ENCODE measurements around the gene NRSN1. TPM values are rescaled to one million over a fixed set of nuclear protein-coding genes. Genes with fewer than 3 reads are reported as not detected.

The NRSN1 gene
- total and polyA plus RNA-seq, 2 donors (not counting 1 experiment from before 2014, with no cell fraction given) = not detected

GRCh38 chr6:24093381-24093780, 32.6 kb upstream of the NRSN1 start:
- Mint-ChIP-seq H3K4me3 (no peak overlapping the region), H3K27ac (no peak overlapping the region), H3K4me1 (no peaks in the 10 kb centered on the region), H3K9me3 (ENCODE audit: insufficient read depth) (no peaks in the 10 kb centered on the region), H3K27me3 (no peaks in the 10 kb centered on the region)
- Histone ChIP-seq H3K9ac (ENCODE audit: low read length) (no peak overlapping the region), H3K4me2 (replicated peaks; ENCODE audit: low read depth, low read length, poor library complexity, severe bottlenecking) (no peak overlapping the region), H2AFZ (ENCODE audit: insufficient read depth, low read depth, low read length, poor library complexity, severe bottlenecking) (no peak overlapping the region), H3K4me3 (ENCODE audit: control extremely low read depth in 1 of 5, extremely low read depth in 1 of 5, insufficient read depth in 1 of 5, low read depth in 2 of 5, low read length in 4 of 5) (no peak overlapping the region), H3K36me3 (replicated peaks in 1 of 2; ENCODE audit: control extremely low read depth in 1 of 2, control insufficient read depth in 1 of 2, extremely low read depth in 1 of 2, insufficient read depth in 2 of 2, low read length in 1 of 2) (no peaks in the 10 kb centered on the region), H4K20me1 (ENCODE audit: control insufficient read depth, insufficient read depth, low read length, poor library complexity, severe bottlenecking) (no peaks in the 10 kb centered on the region), H3K4me1 (ENCODE audit: control insufficient read depth in 2 of 2, insufficient read depth in 2 of 2, low read length in 2 of 2) (no peaks in the 10 kb centered on the region), H3K9me3 (ENCODE audit: control extremely low read depth in 1 of 3, control insufficient read depth in 2 of 3, insufficient read depth in 1 of 3, low read length in 2 of 3) (no peaks in the 10 kb centered on the region), H3K27me3 (replicated peaks in 1 of 4; ENCODE audit: control extremely low read depth in 1 of 4, control insufficient read depth in 3 of 4, insufficient read depth in 4 of 4, low read length in 3 of 4) (no peaks in the 10 kb centered on the region), H3K79me2 (ENCODE audit: control insufficient read depth, insufficient read depth, low read length) (no peaks in the 10 kb centered on the region), H3K27ac (ENCODE audit: low read length in 2 of 2) (no peak overlapping the region)
- TF ChIP-seq EZH2 (IDR thresholded peaks at IDR 0.05; ENCODE audit: borderline replicate concordance, insufficient read depth, low read depth, low read length, poor library complexity, severe bottlenecking) = no peak
- TF ChIP-seq, protein P1, sequence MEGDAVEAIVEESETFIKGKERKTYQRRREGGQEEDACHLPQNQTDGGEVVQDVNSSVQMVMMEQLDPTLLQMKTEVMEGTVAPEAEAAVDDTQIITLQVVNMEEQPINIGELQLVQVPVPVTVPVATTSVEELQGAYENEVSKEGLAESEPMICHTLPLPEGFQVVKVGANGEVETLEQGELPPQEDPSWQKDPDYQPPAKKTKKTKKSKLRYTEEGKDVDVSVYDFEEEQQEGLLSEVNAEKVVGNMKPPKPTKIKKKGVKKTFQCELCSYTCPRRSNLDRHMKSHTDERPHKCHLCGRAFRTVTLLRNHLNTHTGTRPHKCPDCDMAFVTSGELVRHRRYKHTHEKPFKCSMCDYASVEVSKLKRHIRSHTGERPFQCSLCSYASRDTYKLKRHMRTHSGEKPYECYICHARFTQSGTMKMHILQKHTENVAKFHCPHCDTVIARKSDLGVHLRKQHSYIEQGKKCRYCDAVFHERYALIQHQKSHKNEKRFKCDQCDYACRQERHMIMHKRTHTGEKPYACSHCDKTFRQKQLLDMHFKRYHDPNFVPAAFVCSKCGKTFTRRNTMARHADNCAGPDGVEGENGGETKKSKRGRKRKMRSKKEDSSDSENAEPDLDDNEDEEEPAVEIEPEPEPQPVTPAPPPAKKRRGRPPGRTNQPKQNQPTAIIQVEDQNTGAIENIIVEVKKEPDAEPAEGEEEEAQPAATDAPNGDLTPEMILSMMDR (IDR thresholded peaks at IDR 0.05) = no peak
- no peak for DNase-seq
- WGBS (ENCODE audit: insufficient coverage) = no CpG with 5 or more reads among the region's 4 CpGs
- ChIA-PET CTCF (no interaction called here), POLR2A (no interaction called here)
- intact Hi-C loops (cut with micrococcal nuclease) = no loop called here
- ATAC-seq (ENCODE audit: low read depth) = no peak

GRCh38 chr6:24099181-24099580, 26.8 kb upstream of the NRSN1 start:
- H3K9me3 ChIP-seq (ENCODE audit: control extremely low read depth in 1 of 3, control insufficient read depth in 2 of 3, insufficient read depth in 1 of 3, low read length in 2 of 3) = no peaks in the 10 kb centered on the region
- no peak overlapping the region for H3K4me2 ChIP-seq (replicated peaks; ENCODE audit: low read depth, low read length, poor library complexity, severe bottlenecking)
- TF ChIP-seq, protein P1 (IDR thresholded peaks at IDR 0.05) = no peak
- no peak for TF ChIP-seq EZH2 (IDR thresholded peaks at IDR 0.05; ENCODE audit: borderline replicate concordance, insufficient read depth, low read depth, low read length, poor library complexity, severe bottlenecking)
- ChIA-PET CTCF (no interaction called here), POLR2A (no interaction called here)
- 100% methylated on average over 1 of the region's 2 CpGs for WGBS (ENCODE audit: insufficient coverage)
- no peak overlapping the region for H3K27ac ChIP-seq (ENCODE audit: low read length in 2 of 2)
- no peak overlapping the region for H3K9ac ChIP-seq (ENCODE audit: low read length)
- H3K36me3 ChIP-seq (replicated peaks in 1 of 2; ENCODE audit: control extremely low read depth in 1 of 2, control insufficient read depth in 1 of 2, extremely low read depth in 1 of 2, insufficient read depth in 2 of 2, low read length in 1 of 2) = no peaks in the 10 kb centered on the region
- intact Hi-C loops (cut with micrococcal nuclease) = no loop called here
- Mint-ChIP-seq H3K4me1 (no peaks in the 10 kb centered on the region), H3K9me3 (ENCODE audit: insufficient read depth) (no peaks in the 10 kb centered on the region), H3K4me3 (no peak overlapping the region), H3K27ac (no peak overlapping the region), H3K27me3 (peaks cover 4% of the 10 kb centered on the region)
- no peak for DNase-seq
- H3K79me2 ChIP-seq (ENCODE audit: control insufficient read depth, insufficient read depth, low read length) = no peaks in the 10 kb centered on the region
- no peak for ATAC-seq (ENCODE audit: low read depth)
- no peaks in the 10 kb centered on the region for H3K27me3 ChIP-seq (replicated peaks in 1 of 4; ENCODE audit: control extremely low read depth in 1 of 4, control insufficient read depth in 3 of 4, insufficient read depth in 4 of 4, low read length in 3 of 4)
- H4K20me1 ChIP-seq (ENCODE audit: control insufficient read depth, insufficient read depth, low read length, poor library complexity, severe bottlenecking) = no peaks in the 10 kb centered on the region
- no peaks in the 10 kb centered on the region for H3K4me1 ChIP-seq (ENCODE audit: control insufficient read depth in 2 of 2, insufficient read depth in 2 of 2, low read length in 2 of 2)
- no peak overlapping the region for H3K4me3 ChIP-seq (ENCODE audit: control extremely low read depth in 1 of 5, extremely low read depth in 1 of 5, insufficient read depth in 1 of 5, low read depth in 2 of 5, low read length in 4 of 5)
- no peak overlapping the region for H2AFZ ChIP-seq (ENCODE audit: insufficient read depth, low read depth, low read length, poor library complexity, severe bottlenecking)
